Hepatocyte (in vitro differentiated cells): Measurements from ENCODE around the gene SLC1A3. TPM values are rescaled to one million over a fixed set of nuclear protein-coding genes. Genes with fewer than 3 reads are reported as not detected.

Source experiments
- DNase-seq: peaks from one replicate; pipeline ENCODE4 v3.0.0-alpha.2; 2016; ENCODE audit warnings: low spot score
- H2AFZ ChIP-seq: fragments of 200-600 bp; sonication (generic); 2 replicates; pipeline ENCODE4 v1.6.0; 2016; ENCODE audit warnings: antibody characterized with exemption, mild to moderate bottlenecking
- H3K27ac ChIP-seq: fragments of 200-600 bp; sonication (generic); 2 replicates; pipeline ENCODE4 v1.5.1; 2016; ENCODE audit warnings: mild to moderate bottlenecking
- H3K27me3 ChIP-seq: fragments of 200-600 bp; sonication (generic); 2 replicates; pipeline ENCODE4 v1.6.1; 2016
- H3K36me3 ChIP-seq: fragments of 200-600 bp; sonication (generic); replicated peaks from 2 replicates; pipeline ENCODE4 v1.5.1; 2016; ENCODE audit warnings: low read depth; ENCODE audit not compliant: insufficient read depth
- H3K4me1 ChIP-seq: fragments of 200-600 bp; sonication (generic); 2 replicates; pipeline ENCODE4 v1.5.1; 2016; ENCODE audit warnings: mild to moderate bottlenecking, moderate library complexity; ENCODE audit not compliant: insufficient read depth
- H3K4me2 ChIP-seq: fragments of 200-600 bp; sonication (generic); 2 replicates; pipeline ENCODE4 v1.6.0; 2016
- H3K4me3 ChIP-seq: fragments of 200-600 bp; sonication (generic); 2 replicates; pipeline ENCODE4 v1.5.1; 2016; ENCODE audit warnings: mild to moderate bottlenecking
- H3K79me2 ChIP-seq: fragments of 200-600 bp; sonication (generic); 2 replicates; pipeline ENCODE4 v1.6.0; 2017; ENCODE audit warnings: mild to moderate bottlenecking
- H3K9me2 ChIP-seq: fragments of 200-600 bp; sonication (generic); replicated peaks from 2 replicates; pipeline ENCODE4 v1.6.0; 2017; ENCODE audit warnings: mild to moderate bottlenecking; ENCODE audit not compliant: insufficient read depth
- H3K9me3 ChIP-seq: fragments of 200-600 bp; sonication (generic); 2 replicates; pipeline ENCODE4 v1.5.1; 2016; ENCODE audit warnings: low read depth, mild to moderate bottlenecking
- H4K20me1 ChIP-seq: fragments of 200-600 bp; sonication (generic); 2 replicates; pipeline ENCODE4 v1.6.0; 2016; ENCODE audit warnings: mild to moderate bottlenecking; ENCODE audit not compliant: insufficient read depth, poor library complexity, severe bottlenecking
- CTCF ChIP-seq: fragments of 200-600 bp; sonication (generic); IDR thresholded peaks from 2 replicates; pipeline ENCODE4 v1.5.1; 2016; ENCODE audit warnings: antibody characterized with exemption, mild to moderate bottlenecking; ENCODE audit not compliant: poor library complexity
- EZH2 ChIP-seq: fragments of 200-600 bp; sonication (generic); IDR thresholded peaks from 2 replicates; pipeline ENCODE4 v1.6.1; 2016; ENCODE audit warnings: antibody characterized with exemption, mild to moderate bottlenecking, borderline replicate concordance
- EZH2phosphoT487 ChIP-seq: fragments of 200-600 bp; sonication (generic); IDR thresholded peaks from one replicate; pipeline ENCODE4 v1.6.1; 2018; ENCODE audit warnings: antibody characterized with exemption, mild to moderate bottlenecking, low read depth, moderate library complexity; ENCODE audit not compliant: unreplicated experiment, severe bottlenecking
- WGBS: methylation state at CpG from one replicate; pipeline ENCODE4 v1.1.6; 2016; ENCODE audit warnings: low lambda C conversion rate; ENCODE audit errors: missing lambda C conversion rate; 5-methylcytosine and 5-hydroxymethylcytosine counted together
- polyA plus RNA-seq: library from polyadenylated mRNA; unstranded; fragments of >200 nt; fragmentation: Nextera tagmentation; extraction: Ambion mirVana; gene quantifications from 2 replicates; pipeline ENCODE4 v1.2.1, GENCODE V29; 2016
- total RNA-seq: library from RNA; depleted of rRNA; stranded (reverse); fragments of >200 nt; gene quantifications from 2 replicates; pipeline ENCODE4 v1.2.3, GENCODE V29; 2014

The SLC1A3 gene
- total and polyA plus RNA-seq, 2 experiments from 2014 or later, result 32.3 to 42.3 TPM

- no peak for DNase-seq
- Histone ChIP-seq H3K79me2 (no peaks in the 10 kb centered on the region), H3K9me3 (no peaks in the 10 kb centered on the region), H3K27ac (no peak overlapping the region), H3K4me1 (no peaks in the 10 kb centered on the region), H3K4me2 (no peak overlapping the region), H2AFZ (no peak overlapping the region), H3K9me2 (no peaks in the 10 kb centered on the region), H3K4me3 (no peak overlapping the region), H3K36me3 (no peaks in the 10 kb centered on the region), H3K27me3 (no peaks in the 10 kb centered on the region), H4K20me1 (no peaks in the 10 kb centered on the region)
- TF ChIP-seq EZH2phosphoT487 (no peak), EZH2 (no peak), CTCF (no peak)
- 69% methylated on average over 5 of the region's 5 CpGs for WGBS
Measured at GRCh38 chr5:36631620-36632362, 25.4 kb downstream of the SLC1A3 start.

GRCh38 chr5:36632363-36632664 lies 25.9 kb downstream of the SLC1A3 start:
- DNase-seq, result no peak
- Histone ChIP-seq H3K9me2 (no peaks in the 10 kb centered on the region), H3K36me3 (no peaks in the 10 kb centered on the region), H3K4me2 (no peak overlapping the region), H3K27me3 (no peaks in the 10 kb centered on the region), H3K4me1 (no peaks in the 10 kb centered on the region), H3K9me3 (no peaks in the 10 kb centered on the region), H3K27ac (no peak overlapping the region), H2AFZ (no peak overlapping the region), H3K4me3 (no peak overlapping the region), H3K79me2 (no peaks in the 10 kb centered on the region), H4K20me1 (no peaks in the 10 kb centered on the region)
- TF ChIP-seq EZH2 (no peak), CTCF (no peak), EZH2phosphoT487 (no peak)

GRCh38 chr5:36635721-36636390 lies 29.4 kb downstream of the SLC1A3 start:
- WGBS, result 87% methylated on average over 9 of the region's 9 CpGs
- Histone ChIP-seq H3K27me3 (no peaks in the 10 kb centered on the region), H4K20me1 (no peaks in the 10 kb centered on the region), H3K4me1 (peaks cover 8% of the 10 kb centered on the region), H3K9me3 (no peaks in the 10 kb centered on the region), H3K36me3 (no peaks in the 10 kb centered on the region), H3K27ac (no peak overlapping the region), H3K79me2 (no peaks in the 10 kb centered on the region), H2AFZ (no peak overlapping the region), H3K4me2 (no peak overlapping the region), H3K9me2 (no peaks in the 10 kb centered on the region), H3K4me3 (no peak overlapping the region)
- DNase-seq, result no peak
- TF ChIP-seq CTCF (no peak), EZH2phosphoT487 (no peak), EZH2 (no peak)
